HL-60/S4 treated with phorbol 12-myristate 13-acetate at 8.2 ng/mL for 4 days and 3 days (cell line): ENCODE measurements around the gene PRDX2.
"Not testable (repeated sequence)": the region's sequence is repeated elsewhere in the genome, so short reads cannot be mapped to it uniquely, and the experiment has no call there.

Experiments used
- in situ Hi-C: fragments of 300-500 bp; cut with MboI; formaldehyde crosslinking; loops from 2 replicates; pipeline ENCODE4 v1.15.0; 2022; ENCODE audit warnings: low sequenced_read_pairs

Gene PRDX2

DNA sequence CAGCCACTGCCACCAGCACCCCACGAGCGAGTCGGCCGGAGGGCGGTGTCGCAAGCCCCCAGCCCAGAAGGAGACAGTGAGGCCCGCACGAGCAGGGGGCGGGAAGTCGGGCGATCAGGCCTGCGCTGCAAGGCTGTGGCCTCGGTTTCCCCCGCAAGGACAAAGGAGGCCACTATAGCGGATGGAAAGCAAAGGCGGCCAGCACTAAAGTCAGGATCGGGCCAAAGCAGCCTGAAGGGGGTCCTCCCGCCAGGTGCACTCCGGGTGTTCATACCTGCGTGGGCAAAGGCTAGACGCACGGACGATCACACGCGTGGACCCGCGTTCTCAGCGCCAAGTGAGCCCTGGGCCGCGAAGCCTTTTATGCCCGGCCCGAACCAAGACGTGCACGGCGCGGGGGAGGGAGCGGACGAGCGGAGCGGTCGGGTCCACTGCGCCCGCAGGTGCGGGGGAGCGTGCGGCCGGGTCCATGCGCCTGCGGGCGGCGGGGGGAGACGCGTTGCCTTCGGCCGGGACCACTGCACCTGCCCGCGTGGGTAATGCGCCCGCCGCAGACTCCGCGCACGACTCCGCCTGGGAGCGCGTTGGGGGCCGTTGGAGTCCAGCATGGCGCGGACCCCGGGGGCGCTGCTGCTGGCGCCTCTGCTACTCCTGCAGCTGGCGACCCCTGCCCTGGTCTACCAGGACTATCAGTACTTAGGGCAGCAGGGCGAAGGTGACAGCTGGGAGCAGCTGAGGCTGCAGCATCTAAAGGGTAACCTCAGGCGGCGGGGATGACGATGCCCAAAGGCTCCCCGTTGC, at the start of gene PRDX2, which contains the start of gene THSD8:
Gene PRDX2 (minus strand): TSS at position 335 of the 801 bp plus-strand sequence. CDS start 539 bp downstream, outside the sequence.
Gene THSD8 (plus strand): TSS at position 604 of the 801 bp plus-strand sequence. CDS start 3 bp downstream, at position 607.
- in situ Hi-C loops = no loop called here

- in situ Hi-C loops = no loop called here
These were observed 45.8 kb upstream of the PRDX2 start for GRCh38 chr19:12847159-12848139.

DNA sequence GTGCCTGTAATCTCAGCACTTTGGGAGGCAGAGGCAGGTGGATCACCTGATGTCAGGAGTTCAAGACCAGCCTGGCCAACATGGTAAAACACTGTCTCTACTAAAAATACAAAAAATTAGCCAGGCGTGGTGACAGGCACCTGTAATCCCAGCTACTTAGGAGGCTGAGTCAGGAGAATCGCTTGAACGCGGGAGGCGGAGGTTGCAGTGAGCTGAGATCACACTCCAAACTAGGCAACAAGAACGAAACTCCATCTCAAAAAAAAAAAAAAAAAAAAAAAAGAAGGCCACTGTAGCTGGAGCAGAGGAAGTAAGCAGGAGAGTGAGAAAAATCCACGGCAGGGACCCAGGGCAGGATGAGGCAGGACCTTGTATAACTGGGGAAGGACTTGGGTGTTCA, 45.0 kb upstream of the PRDX2 start:
- in situ Hi-C loops = not testable (repeated sequence)

GRCh38 chr19:12843999-12844732, 42.6 kb upstream of the PRDX2 start:
- in situ Hi-C loops = no loop called here

- in situ Hi-C loops = no loop called here
These were observed 41.7 kb upstream of the PRDX2 start for GRCh38 chr19:12843328-12843727.

- in situ Hi-C loops = no loop called here
These were observed 40.9 kb upstream of the PRDX2 start for GRCh38 chr19:12842511-12842910.

DNA sequence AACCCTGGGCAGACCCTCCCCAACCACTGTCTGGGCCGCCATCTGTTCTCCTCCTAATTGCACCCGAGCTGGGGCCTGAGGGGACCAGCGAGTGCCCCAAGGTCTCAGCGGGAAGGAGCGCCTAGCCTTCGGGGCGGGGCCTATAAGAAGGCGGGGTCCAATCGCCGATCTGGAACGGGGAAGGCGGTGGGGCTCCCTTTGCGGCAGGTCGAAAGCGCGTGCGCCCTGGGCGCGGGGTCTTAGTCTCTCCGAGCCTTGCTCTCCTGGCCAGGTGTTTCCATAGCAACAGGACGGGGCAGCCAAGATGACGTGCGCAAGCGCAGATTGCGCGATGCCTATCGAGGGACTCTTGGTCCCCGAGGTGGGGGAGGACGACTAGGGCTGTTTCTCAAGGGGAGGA, 39.5 kb upstream of the PRDX2 start:
- in situ Hi-C loops = no loop called here

GRCh38 chr19:12840091-12841079, 38.8 kb upstream of the PRDX2 start:
- in situ Hi-C loops = no loop called here

- in situ Hi-C loops = no loop called here
These were observed 37.5 kb upstream of the PRDX2 start for GRCh38 chr19:12838886-12839756.

DNA sequence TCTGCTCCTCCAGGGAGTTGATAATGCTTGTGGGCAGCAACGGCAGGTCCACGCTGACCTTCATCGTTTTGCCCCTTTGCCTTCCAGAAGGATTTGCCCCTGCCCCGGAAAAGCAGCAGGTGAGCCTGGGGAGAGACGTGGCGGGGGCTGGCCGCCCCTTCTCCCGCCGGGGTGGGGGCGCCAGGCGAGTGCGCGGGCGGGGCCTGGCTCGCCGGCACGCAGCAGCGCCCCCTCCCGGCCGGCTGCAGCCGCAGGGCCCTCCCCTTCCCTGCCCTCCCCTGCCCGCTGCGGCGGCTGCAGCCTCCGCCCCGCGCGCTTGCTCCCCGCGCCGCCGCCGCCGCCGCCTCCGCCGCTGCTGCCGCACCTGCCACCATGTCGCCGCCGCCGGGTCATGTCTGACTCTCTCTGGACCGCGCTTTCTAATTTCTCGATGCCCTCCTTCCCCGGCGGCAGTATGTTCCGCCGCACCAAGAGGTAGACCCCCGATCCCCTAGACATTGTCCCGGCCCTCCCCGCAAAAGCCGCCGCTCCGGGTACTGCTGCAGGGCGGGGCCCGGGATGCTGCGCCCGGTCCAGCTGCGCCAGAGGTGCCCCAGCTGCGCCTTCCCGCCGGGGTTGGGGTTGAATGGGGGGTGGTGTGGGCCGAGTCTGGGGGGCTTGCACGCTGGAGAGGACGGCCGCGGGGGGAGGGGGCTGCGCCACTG, 36.7 kb upstream of the PRDX2 start, which contains the start of gene MAST1:
Gene MAST1 (plus strand): TSS at position 334 of the 704 bp plus-strand sequence. CDS start 58 bp downstream, at position 392.
- in situ Hi-C loops = no loop called here

GRCh38 chr19:12837225-12837624, 35.6 kb upstream of the PRDX2 start:
- in situ Hi-C loops = no loop called here

- in situ Hi-C loops = no loop called here
These were observed 34.9 kb upstream of the PRDX2 start for GRCh38 chr19:12836529-12836863.

DNA sequence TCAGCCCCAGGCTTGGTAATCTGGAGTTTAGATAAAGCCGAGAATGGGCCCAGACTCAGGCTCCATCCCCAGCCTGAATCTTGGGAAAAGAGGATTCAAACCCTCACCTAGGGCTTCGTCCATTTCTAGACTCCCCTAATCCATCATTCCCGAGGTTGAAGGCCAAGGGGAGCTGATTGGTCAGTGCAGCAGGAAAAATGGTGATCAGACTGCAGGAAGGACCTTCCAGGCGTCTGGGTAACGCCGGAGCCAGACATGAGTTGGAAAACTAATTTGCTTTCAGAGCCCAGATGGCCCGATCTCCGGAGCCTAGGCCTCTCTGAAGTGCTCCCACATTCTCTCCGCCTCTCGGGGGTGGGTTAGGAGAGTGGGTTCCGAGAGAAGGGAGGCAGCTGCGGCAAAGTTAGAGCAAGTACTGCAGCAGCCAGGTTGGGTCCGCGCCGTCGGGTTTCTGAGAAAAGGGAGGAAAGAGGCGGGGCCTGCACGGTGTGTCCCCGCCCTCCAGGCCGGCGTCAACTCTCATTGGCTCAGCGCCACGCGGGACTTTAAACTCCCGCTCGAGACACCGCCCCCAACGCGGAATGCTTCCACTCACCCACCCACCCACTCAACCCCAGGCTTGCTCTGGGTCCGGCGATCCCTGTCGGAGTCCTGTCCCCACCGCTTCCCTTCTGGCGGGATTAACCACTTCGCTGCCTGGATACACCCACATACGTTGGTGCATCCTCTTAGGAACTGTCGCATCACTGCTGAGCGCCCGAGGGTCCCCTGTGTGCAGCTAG, 33.6 kb upstream of the PRDX2 start:
- in situ Hi-C loops = no loop called here

DNA sequence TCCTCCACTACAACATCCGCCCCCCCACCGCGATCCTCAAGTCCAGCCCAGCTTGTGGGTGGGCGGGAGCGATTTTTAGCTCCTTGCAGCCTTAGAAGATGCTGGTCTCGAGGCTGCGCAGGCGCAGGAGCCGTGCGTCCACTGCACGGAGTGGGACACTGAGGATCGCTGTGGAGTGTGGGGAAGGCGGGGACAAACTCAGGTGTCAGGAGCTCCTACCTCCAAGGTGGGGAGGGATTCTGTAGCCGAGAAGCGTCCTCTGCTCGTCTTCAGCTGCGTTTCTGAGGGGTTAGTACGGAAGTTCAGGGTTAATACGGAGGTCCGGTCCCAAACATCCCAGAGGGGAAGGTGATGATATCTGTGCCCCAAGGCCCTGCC, 33.0 kb upstream of the PRDX2 start, which contains the start of gene RTBDN:
Gene RTBDN (minus strand): TSS at position 14 of the 378 bp plus-strand sequence. CDS start 4,600 bp downstream, outside the sequence.
- in situ Hi-C loops = no loop called here

- in situ Hi-C loops = no loop called here
These were observed 32.4 kb upstream of the PRDX2 start for GRCh38 chr19:12833738-12834565.

DNA sequence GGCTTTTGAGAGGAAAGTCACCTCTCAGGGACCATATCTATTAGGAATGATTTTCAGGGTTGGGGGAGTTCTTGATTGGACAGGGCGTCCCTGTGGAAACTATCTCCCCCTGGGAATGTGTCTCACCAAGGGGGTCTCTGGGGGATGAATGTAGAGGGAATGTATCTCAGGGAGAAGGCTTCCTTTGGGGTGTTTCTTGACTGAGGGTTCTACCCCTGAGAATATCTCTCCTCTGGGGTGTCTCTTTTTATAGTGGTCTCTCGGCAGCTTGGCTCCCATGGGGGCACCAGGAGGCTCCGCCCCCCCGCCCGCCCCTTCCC, 31.8 kb upstream of the PRDX2 start:
- in situ Hi-C loops = no loop called here
